Left kidney (tissue), 2 donors: ENCODE data around the gene FBXO17. TPM values are rescaled to one million over a fixed set of nuclear protein-coding genes. Genes with fewer than 3 reads are reported as not detected.

Experiments
- DNase-seq: peaks from one replicate; pipeline ENCODE4 v3.0.0-alpha.2; 2013
- polyA plus RNA-seq: library from polyadenylated mRNA; unstranded; fragments of 120-200 nt; gene quantifications from one replicate; pipeline ENCODE4 v1.2.1, GENCODE V29; 2013; ENCODE audit not compliant: insufficient read length

The FBXO17 gene
- polyA plus RNA-seq, 1 donor = 88.0 TPM

DNA sequence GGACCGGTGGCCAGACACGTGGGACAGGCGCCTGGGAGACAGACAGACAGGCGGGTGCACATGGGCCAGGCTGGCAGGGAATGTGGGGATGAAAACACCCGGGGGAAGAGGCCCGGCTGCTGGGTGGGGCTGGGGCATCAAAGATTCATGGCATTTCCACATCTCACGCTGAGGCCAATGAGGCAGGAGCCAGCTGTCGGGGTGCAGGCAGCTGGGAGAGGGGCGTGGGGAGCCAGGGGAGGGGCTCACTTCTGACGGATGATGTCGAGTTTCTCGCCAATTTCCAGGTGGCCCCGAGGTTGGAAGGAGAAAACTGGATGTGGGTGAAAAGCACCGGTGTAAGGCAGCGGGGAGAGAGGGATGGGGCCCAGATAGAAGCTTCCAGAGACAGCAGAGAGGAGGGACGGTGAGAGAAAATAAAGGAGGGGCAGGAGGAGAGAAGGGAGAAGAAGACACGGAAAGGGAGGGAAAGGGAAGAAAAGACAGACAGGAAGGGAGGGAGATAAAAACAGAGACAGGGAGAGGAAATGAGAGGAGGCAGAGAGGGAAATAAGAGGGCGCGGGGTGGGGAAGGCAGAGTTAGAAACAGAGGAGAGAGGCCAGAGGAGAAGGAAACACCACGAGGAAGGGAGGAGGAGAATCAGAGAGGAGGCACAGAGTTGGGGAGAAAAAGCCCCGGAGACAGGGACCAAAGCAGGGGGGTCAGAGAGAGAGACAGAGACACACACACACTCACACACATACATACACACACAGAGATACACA lies 55.5 kb downstream of the FBXO17 start:
- no peak for DNase-seq

DNA sequence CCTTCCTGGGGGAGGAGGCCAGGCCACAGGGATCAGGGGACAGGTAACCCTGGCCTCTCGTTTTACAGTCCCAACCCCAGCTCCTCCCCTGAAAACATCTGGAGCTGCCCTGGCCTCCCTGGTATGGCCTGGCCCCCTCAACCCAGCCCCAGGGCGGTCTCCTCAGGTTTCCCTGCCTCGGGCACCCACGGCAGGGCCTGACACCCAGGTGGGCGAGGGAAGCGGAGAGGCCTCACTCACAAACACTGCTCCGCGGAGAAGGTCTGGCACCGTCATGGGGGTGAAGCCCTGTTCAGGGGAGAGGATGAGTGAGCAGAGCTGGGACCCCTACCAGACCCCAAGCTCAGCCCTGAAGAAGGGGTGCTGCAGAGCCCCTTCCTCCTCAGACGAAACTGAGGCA lies 57.0 kb downstream of the FBXO17 start:
- DNase-seq = no peak

DNA sequence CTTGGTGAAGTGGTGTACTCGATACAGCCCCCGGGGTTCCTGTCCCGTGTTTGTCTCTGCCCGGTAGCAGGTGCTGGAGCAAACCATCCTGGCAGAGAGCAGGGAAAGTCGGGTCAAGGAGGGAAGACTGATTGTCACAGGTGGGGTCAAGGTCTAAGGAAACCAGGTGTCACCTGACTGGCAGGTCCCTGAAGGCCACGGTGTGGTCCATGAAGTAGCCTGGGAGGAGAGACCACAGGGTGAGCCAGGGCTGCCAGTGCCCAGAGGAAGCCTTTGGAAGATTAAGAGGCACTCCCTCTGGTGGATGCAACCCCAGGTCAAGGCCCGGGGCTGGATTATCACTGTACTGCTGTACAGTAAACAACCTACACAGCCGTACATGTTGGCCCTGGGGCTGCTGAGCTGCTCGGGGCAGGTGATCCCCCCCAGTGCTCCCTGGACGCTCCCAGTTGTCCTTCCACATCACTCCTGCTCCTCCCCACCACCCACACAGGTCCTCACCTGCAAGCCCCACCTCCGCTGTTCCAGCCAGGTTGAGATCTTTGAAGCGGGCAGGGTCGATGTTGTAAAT lies 57.5 kb downstream of the FBXO17 start:
- DNase-seq = no peak

DNA sequence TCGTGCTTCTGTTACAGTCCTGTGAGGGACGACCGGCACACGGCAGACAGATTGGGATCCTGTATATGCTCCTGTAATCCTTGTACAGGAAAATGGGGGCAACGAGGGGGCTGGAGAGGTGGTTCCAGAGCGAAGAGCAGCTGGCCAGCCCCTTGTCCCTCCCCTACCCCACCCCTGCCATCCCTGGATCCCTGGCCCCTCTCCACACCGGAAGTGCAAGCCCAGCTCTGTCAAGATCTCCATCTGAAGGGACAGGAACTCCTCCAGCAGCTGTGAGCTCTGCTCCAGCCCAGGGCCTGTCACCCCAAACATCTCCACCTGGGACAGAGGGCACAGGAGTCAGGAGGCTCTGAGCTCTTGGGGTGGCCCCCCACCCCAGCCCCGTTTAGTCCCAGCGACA lies 58.0 kb downstream of the FBXO17 start:
- no peak for DNase-seq

DNA sequence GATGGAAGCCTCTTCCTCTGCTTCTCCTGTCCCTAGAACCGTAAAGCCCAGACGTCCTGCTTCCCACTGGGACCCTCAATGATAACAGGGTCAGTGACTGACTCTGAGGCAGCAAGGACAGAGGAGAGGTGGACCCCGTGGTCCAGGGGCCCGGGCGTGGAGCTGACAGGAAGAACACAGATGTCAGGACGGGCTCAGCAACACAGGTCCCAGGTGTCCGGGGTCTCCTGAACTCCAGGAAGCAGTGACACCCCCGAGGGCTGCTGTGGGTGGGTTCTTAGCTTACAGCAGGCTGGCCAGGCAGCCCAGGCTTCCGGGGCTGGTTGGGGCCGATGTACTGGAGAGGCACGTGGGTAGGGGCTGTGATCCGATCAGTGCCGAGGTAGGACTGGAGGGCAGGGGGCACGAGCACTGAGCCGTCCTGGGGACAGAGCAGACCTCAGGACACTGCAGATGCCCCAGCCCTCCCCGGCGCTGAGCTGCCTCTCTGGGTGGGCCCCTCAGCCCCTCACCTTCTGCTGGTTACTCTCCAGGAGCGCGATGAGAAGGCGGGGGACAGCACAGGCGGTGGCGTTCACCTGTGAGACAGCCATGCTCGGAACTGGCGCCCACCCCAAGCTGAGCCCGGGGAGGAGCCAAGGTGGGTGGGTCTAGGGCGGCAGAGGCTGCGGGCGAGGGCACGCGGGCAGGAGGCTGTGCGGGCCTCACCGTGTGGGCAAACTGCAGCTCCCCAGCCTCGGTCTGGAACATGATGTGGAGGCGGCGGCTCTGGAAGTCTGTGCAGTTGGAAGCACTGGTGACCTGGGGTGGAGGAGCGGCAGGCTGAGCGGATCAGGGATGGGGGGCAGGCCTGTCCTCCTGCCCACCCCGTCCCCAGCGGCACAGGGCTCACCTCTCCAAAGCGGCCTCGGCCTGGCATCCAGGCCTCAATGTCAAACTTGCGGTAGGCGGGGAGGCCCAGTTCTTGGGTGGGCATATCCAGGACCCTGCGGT lies 59.9 kb downstream of the FBXO17 start:
- no peak for DNase-seq

DNA sequence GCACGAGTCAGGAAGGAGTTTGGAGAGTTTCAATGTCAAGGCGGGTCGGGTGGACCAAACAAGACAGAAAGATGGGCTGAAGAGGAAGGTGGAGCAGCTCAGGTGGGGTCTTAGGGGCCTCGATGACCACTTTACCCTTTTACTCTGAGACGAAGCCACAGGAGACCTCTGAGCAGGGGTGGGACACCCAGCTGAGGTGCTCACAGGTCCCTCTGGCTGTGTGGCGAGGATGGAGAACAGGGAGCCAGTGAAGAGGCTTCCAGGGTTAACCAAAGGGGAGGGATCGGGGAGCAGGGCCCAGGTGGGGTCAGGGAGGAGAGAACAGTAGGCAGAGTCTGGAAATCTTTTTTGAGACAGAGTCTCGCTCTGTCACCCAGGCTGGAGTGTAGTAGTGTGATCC lies 61.6 kb downstream of the FBXO17 start:
- DNase-seq = no peak

DNA sequence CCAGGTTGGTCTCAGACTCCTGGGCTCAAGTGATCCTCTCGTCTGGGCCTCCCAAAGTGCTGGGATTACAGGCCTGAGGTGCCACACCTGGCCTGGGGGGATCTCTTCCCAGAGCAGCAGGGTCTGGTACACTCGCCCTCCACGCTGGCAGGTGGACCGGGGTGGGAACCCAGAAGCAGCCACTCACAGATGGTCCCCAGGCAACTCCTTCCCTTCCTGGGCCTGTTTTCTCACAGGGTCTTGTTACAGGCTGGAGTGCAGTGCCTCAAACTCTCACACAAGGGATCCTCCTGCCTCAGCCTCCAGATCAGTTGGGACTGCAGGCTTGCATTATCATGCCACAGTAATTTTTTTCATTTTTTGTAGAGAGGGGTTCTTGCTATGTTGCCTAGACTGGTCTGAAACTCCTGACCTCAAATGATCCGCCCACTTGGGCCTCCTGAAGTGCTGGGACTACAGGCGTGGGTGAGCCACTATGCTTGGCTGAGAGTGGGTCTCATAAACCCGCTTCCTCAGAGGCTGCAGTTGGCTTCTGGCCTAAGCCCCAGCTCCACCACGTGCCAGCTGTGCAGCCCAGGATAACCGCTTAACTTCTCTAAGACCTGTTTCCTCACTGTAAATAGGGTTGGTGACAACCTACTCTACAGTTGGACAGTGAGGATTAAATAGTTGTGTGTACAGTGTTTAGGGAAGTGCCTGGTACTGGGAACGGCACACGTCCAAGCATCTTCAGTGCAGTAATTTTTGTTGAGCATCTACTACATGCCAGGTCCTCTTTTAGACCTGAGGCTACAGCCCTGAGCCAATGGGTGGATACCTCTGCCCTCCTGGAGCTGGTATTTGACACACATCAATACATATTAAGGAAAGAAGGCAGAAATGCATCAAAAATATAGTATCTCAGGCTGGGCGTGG lies 62.7 kb downstream of the FBXO17 start:
- no peak for DNase-seq

DNA sequence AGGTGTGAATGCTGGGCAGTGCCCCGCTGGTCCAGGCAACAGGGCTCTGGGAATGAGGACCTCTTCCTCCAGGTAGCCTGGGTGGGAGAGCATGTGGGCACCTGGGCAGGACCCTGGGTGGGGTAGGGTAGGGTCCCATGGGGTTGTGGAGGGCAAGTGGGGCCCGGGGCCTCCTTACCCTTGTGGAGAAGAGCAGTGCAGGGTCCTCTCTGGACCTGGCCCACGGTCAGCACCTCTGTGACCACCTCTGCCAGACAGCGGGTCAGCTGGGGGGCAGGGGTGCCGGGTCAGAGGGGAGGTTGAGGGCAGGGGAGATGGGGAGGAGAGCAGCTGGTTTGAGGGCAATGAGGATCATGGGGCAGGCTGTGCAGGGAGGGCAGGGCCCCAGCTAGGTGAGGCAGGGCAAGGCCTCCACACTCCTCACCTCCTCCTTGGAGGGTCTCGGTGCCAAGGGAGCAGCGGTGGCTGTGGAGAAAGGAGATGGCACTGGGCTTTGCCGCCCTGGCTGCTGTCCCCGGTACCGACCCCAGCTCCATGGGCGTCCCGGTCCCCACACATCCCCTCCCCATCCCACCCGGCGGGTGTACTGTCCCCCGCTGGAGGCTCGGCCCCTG lies 64.0 kb downstream of the FBXO17 start:
- no peak for DNase-seq

DNA sequence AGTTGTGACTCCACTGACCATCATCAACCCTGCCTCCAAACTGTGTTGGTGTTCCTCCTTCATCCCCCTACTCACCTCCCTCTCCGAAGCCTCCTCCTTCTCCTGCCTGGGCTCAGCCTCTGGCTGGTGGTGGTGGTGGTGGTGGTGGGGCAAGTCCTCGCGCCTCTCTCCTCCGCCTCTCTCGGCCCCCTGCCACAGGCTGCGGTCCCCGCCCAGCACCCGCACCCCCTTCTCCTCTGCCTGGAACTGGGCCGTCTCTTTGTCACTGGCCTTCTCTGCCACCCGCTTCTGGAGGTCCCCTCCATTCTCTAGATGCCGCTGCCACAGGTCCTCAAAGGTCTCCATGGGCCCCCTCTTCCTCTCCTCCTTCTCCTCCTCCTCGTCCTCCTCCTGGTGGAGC lies 65.1 kb downstream of the FBXO17 start:
- no peak for DNase-seq

DNA sequence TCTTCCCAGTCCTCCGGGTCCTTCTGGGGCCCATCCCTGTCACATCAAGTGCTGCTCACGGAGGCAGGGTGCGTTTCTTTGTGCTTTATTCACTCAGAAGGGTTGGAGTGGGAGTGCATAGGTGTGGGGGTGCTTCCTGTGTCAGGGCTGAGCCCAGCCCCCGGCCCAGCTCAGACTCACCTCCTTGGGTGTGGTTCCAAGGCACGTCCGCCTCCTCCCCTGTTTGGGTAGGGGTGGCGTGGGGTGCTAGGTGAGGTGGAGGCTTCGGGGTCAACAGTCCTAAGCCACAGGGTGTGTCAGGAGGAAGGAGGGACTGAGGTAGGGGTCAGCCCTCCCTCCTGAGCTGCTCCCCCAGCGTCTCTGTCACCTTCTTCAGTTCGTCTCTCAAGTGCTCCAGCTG lies 66.6 kb downstream of the FBXO17 start:
- no peak for DNase-seq

DNA sequence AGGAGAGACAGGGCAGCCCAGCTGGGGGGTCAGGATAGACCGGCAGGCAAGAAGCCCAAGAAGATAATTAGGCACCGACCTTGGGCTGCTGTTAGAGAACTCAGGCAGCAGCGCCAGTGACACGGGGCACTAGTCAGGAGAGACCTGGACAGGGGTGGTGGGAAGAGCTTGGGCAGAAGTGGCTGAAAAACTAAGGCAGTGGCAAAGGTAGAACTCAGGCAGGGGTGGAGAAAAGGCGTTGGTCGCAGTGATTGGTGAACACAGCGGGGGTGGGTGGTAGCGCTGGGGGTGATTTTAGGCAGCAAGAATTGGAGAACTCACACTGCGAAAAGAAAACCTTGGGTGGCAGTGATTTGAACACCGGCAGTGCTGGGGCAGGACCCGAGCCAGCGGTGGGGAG lies 67.9 kb downstream of the FBXO17 start:
- DNase-seq = no peak

DNA sequence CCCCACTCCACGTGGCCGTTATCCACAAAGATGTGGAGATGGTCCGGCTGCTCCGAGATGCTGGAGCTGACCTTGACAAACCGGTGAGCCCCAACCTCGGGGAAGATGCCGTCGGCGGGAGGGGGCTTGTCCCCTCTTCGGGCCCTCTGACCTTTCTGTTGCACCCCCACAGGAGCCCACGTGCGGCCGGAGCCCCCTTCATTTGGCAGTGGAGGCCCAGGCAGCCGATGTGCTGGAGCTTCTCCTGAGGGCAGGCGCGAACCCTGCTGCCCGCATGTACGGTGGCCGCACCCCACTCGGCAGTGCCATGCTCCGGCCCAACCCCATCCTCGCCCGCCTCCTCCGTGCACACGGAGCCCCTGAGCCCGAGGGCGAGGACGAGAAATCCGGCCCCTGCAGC lies 68.3 kb downstream of the FBXO17 start:
- DNase-seq = no peak

DNA sequence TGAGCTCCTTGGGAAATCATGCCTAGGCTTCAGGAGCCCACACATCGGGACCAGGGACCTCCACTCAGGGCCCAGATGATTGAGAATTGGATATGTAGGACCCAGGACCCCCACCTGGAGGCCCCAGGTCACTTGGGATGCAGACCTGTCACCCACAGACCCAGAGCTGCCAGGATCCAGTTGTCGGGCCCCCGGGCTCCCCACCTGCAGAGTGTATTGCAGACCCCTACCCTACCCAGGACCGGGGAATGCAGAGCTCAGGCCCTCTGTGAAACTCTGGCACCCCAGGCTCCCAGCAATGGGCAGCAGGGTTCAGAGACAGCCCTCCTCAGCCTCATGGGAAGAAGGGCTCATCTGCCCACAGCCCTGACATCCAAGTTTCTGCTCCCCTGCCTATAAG lies 69.9 kb downstream of the FBXO17 start:
- DNase-seq = no peak

DNA sequence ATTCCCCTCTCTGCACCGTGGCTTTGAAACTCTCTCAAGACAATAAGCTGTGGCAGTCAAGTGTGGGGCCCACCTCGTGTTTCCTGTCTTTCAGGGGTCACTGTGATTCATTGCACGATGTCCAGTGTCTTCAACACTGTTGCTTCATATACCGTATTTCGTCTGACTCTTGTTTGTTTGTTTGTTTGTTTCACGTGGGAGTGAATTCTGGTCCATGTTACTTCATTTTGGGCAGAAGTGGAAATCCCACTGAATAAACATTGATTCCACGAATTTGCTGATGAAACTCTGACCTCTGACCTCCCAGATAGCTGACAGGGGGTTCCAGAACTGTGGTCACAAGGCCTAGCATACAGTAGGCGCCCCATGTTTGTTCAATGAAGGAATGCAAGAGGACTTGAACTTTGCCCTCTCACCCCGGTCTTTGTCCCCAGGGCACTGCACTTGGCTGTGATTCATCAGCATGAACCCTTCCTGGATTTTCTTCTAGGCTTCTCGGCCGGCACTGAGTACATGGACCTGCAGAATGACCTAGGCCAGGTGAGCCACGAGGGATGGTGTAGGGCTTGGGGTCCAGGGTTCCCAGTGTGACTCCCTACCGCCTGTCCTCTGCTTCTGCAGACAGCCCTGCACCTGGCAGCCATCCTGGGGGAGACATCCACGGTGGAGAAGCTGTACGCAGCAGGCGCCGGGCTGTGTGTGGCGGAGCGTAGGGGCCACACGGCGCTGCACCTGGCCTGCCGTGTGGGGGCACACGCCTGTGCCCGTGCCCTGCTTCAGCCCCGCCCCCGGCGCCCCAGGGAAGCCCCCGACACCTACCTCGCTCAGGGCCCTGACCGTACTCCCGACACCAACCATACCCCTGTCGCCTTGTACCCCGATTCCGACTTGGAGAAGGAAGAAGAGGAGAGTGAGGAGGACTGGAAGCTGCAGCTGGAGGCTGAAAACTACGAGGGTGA lies 70.7 kb downstream of the FBXO17 start:
- no peak for DNase-seq

DNA sequence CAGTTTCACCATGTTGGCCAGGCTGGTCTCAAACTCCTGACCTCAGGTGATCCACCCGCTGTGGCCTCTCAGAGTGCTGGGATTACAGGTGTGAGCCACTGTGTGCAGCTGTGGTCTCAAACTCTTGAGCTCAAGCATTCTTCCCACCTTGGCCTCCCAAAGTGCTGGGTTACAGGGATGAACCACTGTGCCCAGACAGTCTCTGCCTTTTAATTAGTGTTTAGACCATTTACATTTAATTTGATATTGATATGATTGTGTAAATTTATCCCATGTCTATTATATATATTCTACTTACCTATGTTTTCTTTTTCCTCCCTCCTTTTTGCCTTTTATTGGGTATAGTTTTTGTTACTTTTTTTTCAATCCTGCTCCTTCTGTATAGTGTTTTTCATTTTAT lies 73.9 kb downstream of the FBXO17 start:
- no peak for DNase-seq

DNA sequence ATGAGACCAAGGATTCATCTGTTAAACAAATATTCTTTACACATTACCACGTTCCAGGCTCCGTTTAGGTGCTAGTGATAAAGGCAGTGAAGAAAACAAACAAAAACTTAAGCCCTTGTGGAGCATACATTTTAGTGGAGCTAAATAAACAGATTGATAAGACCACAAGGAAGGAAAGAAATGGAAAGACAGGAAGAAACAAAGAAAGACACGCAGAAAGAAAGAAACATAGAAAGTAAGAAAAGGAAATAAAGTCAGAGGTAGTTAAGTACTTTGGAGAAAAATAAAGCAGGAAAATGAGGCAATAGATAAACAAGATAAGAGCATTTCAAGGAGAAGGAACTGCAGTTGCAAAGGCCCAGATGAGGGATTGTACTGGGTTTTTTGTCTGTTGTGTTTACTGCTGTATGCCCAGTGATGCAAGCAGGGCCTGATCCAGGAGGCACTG lies 74.8 kb downstream of the FBXO17 start:
- no peak for DNase-seq

DNA sequence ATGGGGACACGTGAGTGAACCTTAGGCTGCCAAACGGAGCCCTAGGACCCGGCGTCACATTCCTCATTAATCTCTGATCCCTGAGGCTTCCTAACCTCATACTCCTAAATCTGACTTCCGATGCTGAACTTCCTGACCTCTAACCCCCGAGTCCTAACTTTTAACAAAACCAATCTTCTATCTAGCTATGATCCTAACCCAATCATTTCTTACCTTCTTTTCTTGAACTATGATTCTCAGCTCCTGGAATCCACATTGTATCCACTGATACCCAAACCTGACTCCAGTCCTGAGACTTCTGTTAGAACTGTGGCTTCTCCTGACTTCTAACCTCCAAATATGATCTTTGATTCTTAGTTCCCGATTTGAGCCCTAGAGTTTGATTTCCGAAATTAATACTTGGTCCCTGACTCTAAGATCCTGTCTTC lies 75.3 kb downstream of the FBXO17 start:
- no peak for DNase-seq

DNA sequence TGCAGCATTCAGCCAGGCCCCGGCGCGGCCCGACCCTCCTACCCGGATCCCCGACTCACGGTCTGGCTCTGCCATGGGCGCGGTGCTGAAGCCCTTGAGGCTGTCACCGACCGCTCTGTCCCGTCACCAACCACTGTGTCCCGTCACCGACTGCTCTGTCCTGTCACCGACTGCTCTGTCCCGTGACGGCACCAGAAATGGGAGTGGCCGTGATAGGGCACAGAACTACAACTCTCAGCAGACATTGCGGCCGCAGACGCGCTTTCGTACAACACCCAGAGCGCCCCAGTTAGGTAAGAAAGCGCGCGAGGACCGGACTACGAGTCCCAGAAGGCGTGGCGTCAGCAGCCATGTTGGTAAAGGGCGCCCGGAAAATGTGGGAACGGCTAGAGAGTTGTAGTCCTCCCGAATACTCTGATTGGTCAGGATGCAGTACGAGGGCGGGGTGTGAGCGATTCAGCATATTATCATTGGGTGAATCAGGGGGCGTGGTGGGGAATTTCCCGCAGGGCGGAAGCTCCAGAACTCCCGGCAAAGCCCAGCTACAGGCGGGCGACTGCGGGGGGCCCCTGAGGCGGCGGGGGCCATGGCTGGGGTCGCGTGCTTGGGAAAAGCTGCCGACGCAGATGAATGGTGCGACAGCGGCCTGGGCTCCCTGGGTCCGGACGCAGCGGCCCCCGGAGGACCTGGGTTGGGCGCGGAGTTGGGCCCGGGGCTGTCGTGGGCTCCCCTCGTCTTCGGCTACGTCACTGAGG lies 75.9 kb downstream of the FBXO17 start, which contains the start of the genes NFKBIB and SIRT2:
TSS of gene NFKBIB (plus strand) at position 523 of the 755 bp plus-strand sequence. CDS start at position 587, 64 bp downstream.
TSS of gene SIRT2 (minus strand) at position 172 of the 755 bp plus-strand sequence. CDS start at position 75, 97 bp downstream.
- DNase-seq = peak; percentile 100
